K562 (cell line): ENCODE data around the gene SLC16A5. TPM values are rescaled to one million over a fixed set of nuclear protein-coding genes. Genes with fewer than 3 reads are reported as not detected.
A peak's percentile ranks its signal among the peaks of the same experiment; 100 is the strongest.

Experiments used
- ATAC-seq: fragments of 200-7000 bp; cut with Tn5 transposase; 3 replicates; pipeline ENCODE4 v1.9.1; 2020; ENCODE audit warnings: moderate library complexity
- BruUV-seq: library from RNA; stranded (reverse); fragments of 400-500 nt; replicated peaks from 2 replicates; lab custom pipeline; 2021; lab: Mats Ljungman, UMichigan
- CTCF ChIA-PET: fragments of 300-600 bp; formaldehyde crosslinking; extraction: SDS; loops from one replicate; lab custom pipeline; 2021; ENCODE audit warnings: low intra/inter-chr PET ratio; lab: Yijun Ruan, JAX
- POLR2A ChIA-PET: fragments of 300-600, 350-650 bp; sonication (Branson Sonifier 250); formaldehyde crosslinking; extraction: SDS; loops from one replicate; lab custom pipeline; 2021; ENCODE audit warnings: antibody characterized with exemption, inconsistent platforms; lab: Yijun Ruan, JAX
- DNase-seq, 4 experiments: peaks; one replicate each; pipeline versions ENCODE4 v3.0.0 to v3.0.0-alpha.2; 2011 to 2018; ENCODE audit warnings: low spot score in 3 of 4, mixed read lengths in 3 of 4; ENCODE audit errors: extremely low read depth in 1 of 4
- FAIRE-seq: peaks from 2 replicates; lab custom pipeline; 2011; peaks lifted over from hg19 to GRCh38; lab: Jason Lieb, UNC
- H2AFZ ChIP-seq: 2 replicates; pipeline ENCODE4 v1.6.0; 2011; ENCODE audit warnings: low read depth, low read length, control low read depth, inconsistent platforms
- H3K27ac ChIP-seq: fragments of 200-600 bp; 3 replicates; pipeline ENCODE4 v1.8.0; 2011; ENCODE audit warnings: low read depth, mild to moderate bottlenecking, control low read depth, inconsistent platforms, low read length, moderate library complexity, mixed read lengths; ENCODE audit errors: extremely low read depth
- H3K27me3 ChIP-seq, 2 experiments: fragments of 300-600 bp in 1 of 2; 2 replicates in 1 of 2; 3 replicates in 1 of 2; pipeline versions ENCODE4 v1.6.0 to v1.8.0; 2011; ENCODE audit warnings: inconsistent platforms in 2 of 2, low read length in 2 of 2, mild to moderate bottlenecking in 1 of 2, mixed read lengths in 1 of 2, moderate library complexity in 1 of 2; ENCODE audit not compliant: control insufficient read depth in 2 of 2, insufficient read depth in 2 of 2
- H3K36me3 ChIP-seq: fragments of 300-600 bp; 3 replicates; pipeline ENCODE4 v1.8.0; 2011; ENCODE audit warnings: mild to moderate bottlenecking, low read length, inconsistent platforms; ENCODE audit not compliant: control insufficient read depth, insufficient read depth
- H3K4me1 ChIP-seq, 2 experiments: fragments of 200-600 bp in 1 of 2; replicated peaks in 1 of 2; 2 replicates in 1 of 2; 3 replicates in 1 of 2; pipeline versions ENCODE4 v1.5.1 to v1.8.0; 2011; ENCODE audit warnings: inconsistent platforms in 2 of 2, low read length in 2 of 2, mild to moderate bottlenecking in 1 of 2, mixed read lengths in 1 of 2, moderate library complexity in 1 of 2; ENCODE audit not compliant: control insufficient read depth in 2 of 2, insufficient read depth in 2 of 2
- H3K4me2 ChIP-seq: 2 replicates; pipeline ENCODE4 v1.6.1; 2011; ENCODE audit warnings: low read length, control low read depth, inconsistent platforms, mixed read lengths; ENCODE audit not compliant: insufficient read depth
- H3K4me3 ChIP-seq: fragments of 200-600 bp; sonication (generic), shearing (Covaris generic); 2 replicates; pipeline ENCODE4 v1.5.1; 2016; ENCODE audit warnings: control low read depth, inconsistent platforms
- H3K79me2 ChIP-seq: fragments of 200-600 bp; 3 replicates; pipeline ENCODE4 v1.8.0; 2011; ENCODE audit warnings: low read length, inconsistent platforms; ENCODE audit not compliant: control insufficient read depth, insufficient read depth
- H3K9ac ChIP-seq, 2 experiments: 2 replicates each; pipeline versions ENCODE4 v1.6.0 to v1.6.1; 2011; ENCODE audit warnings: low read depth in 2 of 2, low read length in 2 of 2, control low read depth in 1 of 2, inconsistent platforms in 1 of 2, mild to moderate bottlenecking in 1 of 2, mixed read lengths in 1 of 2; ENCODE audit not compliant: insufficient read depth in 1 of 2
- H3K9me1 ChIP-seq: one replicate; pipeline ENCODE4 v1.6.0; 2011; ENCODE audit warnings: inconsistent platforms, mild to moderate bottlenecking, low read length, moderate library complexity; ENCODE audit not compliant: control insufficient read depth, insufficient read depth
- H3K9me3 ChIP-seq: replicated peaks from 2 replicates; pipeline ENCODE4 v1.5.1; 2011; ENCODE audit warnings: low read depth, low read length, inconsistent platforms; ENCODE audit not compliant: control insufficient read depth, insufficient read depth
- H4K20me1 ChIP-seq: replicated peaks from 2 replicates; pipeline ENCODE4 v1.6.1; 2011; ENCODE audit warnings: low read length, inconsistent platforms, mixed read lengths; ENCODE audit not compliant: control insufficient read depth, insufficient read depth
- FOXA3 ChIP-seq, 2 experiments: fragments of 450-650 bp in 1 of 2; sonication (generic) in 1 of 2; formaldehyde crosslinking; IDR thresholded peaks in 1 of 2; conservative IDR thresholded peaks in 1 of 2; 2 replicates each; pipeline versions ENCODE4 v1.4.0 to v1.8.0; 2020 to 2022; ENCODE audit warnings: mild to moderate bottlenecking in 2 of 2, missing genetic modification reagents in 1 of 2
- ZBTB7A ChIP-seq: IDR thresholded peaks from 2 replicates; pipeline ENCODE4 v1.6.1; 2011; ENCODE audit warnings: low read depth, mild to moderate bottlenecking, low read length, moderate library complexity, borderline replicate concordance; ENCODE audit not compliant: control insufficient read depth
- ZNF507 ChIP-seq: conservative IDR thresholded peaks from 2 replicates; pipeline ENCODE4 v1.6.1; 2017; ENCODE audit warnings: missing genetic modification characterization, missing compliant biosample characterization
- WGBS: fragments of 100-300 bp; shearing (Covaris generic); methylation state at CpG from one replicate; pipeline ENCODE4 v1.1.6; 2016; ENCODE audit warnings: low coverage, mixed read lengths; ENCODE audit not compliant: insufficient coverage; ENCODE audit errors: missing lambda C conversion rate; 5-methylcytosine and 5-hydroxymethylcytosine counted together
- in situ Hi-C: fragments of 300-500 bp; cut with MboI; formaldehyde crosslinking; loops from 4 replicates; pipeline ENCODE4 v1.15.0; 2018; ENCODE audit warnings: inconsistent platforms, mixed read lengths
- intact Hi-C: fragments of 100-400 bp; cut with micrococcal nuclease; formaldehyde crosslinking; loops from 2 replicates; pipeline ENCODE4 v1.14.2; 2022
- polyA plus RNA-seq, 8 experiments: library from polyadenylated mRNA; depleted of rRNA in 4 of 8; stranded (reverse) in 5 of 8; unstranded in 3 of 8; fragments of >200 nt; fragmentation: Nextera tagmentation in 2 of 8; fragmentation: Illumina TruSeq in 1 of 8; extraction: Ambion mirVana in 2 of 8; extraction: Trizol in 1 of 8; gene quantifications; 2 replicates each; pipeline versions ENCODE4 v1.2.1 to v1.2.3, GENCODE V29; 2011 to 2014; ENCODE audit warnings: inconsistent platforms in 1 of 8, missing spikeins in 1 of 8
- total RNA-seq, 7 experiments: library from RNA; depleted of rRNA in 6 of 7; stranded (reverse); fragments of >200 nt in 6 of 7; fragmentation: Illumina TruSeq in 2 of 7; extraction: Trizol in 2 of 7; gene quantifications; 2 replicates each; pipeline versions ENCODE4 v1.2.1 to v1.2.3, GENCODE V29; 2011 to 2021; ENCODE audit warnings: low replicate concordance in 1 of 7
- TF ChIP-seq, protein P1 (sequence below): sonication (generic); formaldehyde crosslinking; IDR thresholded peaks from 2 replicates; pipeline ENCODE4 v1.8.0; 2022; ENCODE audit warnings: missing genetic modification reagents, mild to moderate bottlenecking, moderate library complexity, borderline replicate concordance

Gene SLC16A5
- total and polyA plus RNA-seq, 9 of the 15 experiments (the other 6 are each of a cell fraction or from before 2014, with no cell fraction given) = 0.06 to 2.6 (median 0.91) TPM

GRCh38 chr17:75078284-75079022, 9.3 kb upstream of the SLC16A5 start:
- ChIA-PET POLR2A (interaction anchor here (0.5 to 1.9 kb wide), 7 partner anchors 8 to 76 kb away, joined by 3 to 7 read pairs (median 4); partner anchors contain the start of genes JPT1 and SLC16A5), CTCF (no interaction called here)
- ATAC-seq (no peak; the same call in 2 of the 3 replicates), FAIRE-seq (no peak), DNase-seq (no peak)
- H3K4me1 ChIP-seq = peaks cover 21 to 40% of the 10 kb centered on the region in 2 experiments
- H3K9me1 ChIP-seq = no peaks in the 10 kb centered on the region
- in situ Hi-C loops (no loop called here), intact Hi-C loops (no loop called here)
- peak overlapping the region; percentile 62; the same call in 1 of the 2 replicates for H2AFZ ChIP-seq
- peak overlapping the region in 1 of 2 experiments; percentile 72; a peak in 2 of 4 replicates for H3K9ac ChIP-seq
- BruUV-seq = no TSS peak
- H4K20me1 ChIP-seq = no peaks in the 10 kb centered on the region
- H3K79me2 ChIP-seq = no peaks in the 10 kb centered on the region
- H3K4me2 ChIP-seq = no peak overlapping the region
- no peaks in the 10 kb centered on the region for H3K27me3 ChIP-seq
- H3K36me3 ChIP-seq = no peaks in the 10 kb centered on the region
- TF ChIP-seq, protein P1, sequence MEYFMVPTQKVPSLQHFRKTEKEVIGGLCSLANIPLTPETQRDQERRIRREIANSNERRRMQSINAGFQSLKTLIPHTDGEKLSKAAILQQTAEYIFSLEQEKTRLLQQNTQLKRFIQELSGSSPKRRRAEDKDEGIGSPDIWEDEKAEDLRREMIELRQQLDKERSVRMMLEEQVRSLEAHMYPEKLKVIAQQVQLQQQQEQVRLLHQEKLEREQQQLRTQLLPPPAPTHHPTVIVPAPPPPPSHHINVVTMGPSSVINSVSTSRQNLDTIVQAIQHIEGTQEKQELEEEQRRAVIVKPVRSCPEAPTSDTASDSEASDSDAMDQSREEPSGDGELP (CRISPR knock-in tag) = peak; percentile 37; the same call in 1 of the 2 replicates
- no peak for TF ChIP-seq ZNF507
- 0 out of 4 replicates have a peak, but pooled peaks of 1 of the 2 experiments have one; percentile 39 for TF ChIP-seq FOXA3 (CRISPR knock-in tag; conservative IDR thresholded peaks at IDR 0.05 in 1 of 2, IDR thresholded peaks at IDR 0.05 in 1 of 2)
- 0 out of 2 replicates have a peak, but pooled peaks have one; percentile 25 for TF ChIP-seq ZBTB7A
- no peak overlapping the region for H3K4me3 ChIP-seq
- WGBS = 68% methylated on average over 14 of the region's 17 CpGs
- H3K9me3 ChIP-seq = no peaks in the 10 kb centered on the region
- no peak overlapping the region for H3K27ac ChIP-seq
